ENCODE results near the gene GALNT18.

Gene GALNT18

DNA sequence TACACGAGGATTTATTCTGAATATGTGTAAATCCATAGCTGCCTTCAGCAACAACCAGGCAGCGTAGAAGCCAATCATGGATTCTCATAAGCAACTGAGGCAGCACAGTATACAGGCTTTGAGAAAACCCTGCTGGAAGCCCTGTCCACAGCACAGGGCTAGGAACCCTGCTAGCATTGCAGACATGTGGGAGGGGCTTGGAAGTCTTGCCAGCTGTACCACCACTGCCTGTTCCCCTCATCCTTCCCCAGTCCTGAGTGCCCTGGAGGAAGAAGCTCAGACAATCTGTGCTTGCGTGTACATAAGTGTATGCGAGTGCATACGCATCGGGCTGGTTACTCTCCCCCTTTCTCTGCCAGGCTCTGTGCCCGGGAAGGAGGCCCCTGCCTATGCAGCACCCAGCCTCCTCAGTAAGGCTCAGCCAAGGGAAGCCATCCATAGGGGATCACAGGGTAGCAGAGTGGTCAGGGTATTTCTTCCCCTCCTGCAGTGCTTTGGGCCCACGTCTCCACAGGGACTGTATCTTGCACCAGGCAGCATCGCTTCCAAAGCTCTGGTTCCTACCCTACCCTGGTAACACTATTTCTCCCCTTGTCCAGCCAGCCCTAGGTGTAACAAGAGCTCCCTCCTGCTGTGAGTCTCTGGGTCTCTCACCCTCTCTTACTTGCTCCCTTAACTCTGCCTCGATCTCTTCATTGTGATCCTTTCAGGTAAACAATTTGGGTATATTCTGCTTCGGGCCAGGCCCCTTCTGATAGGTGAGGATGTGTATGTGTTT is 90.5 kb downstream of the GALNT18 start:
- no peak for DNase-seq (ENCODE audit: low read depth)

DNA sequence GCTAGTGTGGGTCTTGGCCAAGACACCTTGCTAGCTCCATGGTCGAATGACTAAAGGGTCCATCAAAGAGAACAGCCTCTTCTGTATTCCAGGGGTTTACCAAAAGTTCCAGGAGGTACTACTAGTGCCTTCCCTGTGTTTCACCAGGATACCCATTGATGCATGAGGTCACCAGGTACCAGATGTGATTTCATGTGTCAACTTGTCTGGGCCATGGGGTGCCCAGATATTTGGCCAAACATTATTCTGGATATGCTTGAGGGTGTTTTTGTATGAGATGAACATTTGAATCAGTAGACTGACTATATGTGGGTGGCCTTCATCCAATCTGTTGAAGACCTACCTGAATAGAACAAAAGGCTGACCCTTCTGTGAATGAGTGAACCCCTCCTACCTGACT is 92.8 kb downstream of the GALNT18 start:
- no peak for DNase-seq (ENCODE audit: low read depth)

- no peak for DNase-seq (ENCODE audit: low read depth)
Observed at GRCh38 chr11:11525283-11525682, 96.5 kb downstream of the GALNT18 start.

DNA sequence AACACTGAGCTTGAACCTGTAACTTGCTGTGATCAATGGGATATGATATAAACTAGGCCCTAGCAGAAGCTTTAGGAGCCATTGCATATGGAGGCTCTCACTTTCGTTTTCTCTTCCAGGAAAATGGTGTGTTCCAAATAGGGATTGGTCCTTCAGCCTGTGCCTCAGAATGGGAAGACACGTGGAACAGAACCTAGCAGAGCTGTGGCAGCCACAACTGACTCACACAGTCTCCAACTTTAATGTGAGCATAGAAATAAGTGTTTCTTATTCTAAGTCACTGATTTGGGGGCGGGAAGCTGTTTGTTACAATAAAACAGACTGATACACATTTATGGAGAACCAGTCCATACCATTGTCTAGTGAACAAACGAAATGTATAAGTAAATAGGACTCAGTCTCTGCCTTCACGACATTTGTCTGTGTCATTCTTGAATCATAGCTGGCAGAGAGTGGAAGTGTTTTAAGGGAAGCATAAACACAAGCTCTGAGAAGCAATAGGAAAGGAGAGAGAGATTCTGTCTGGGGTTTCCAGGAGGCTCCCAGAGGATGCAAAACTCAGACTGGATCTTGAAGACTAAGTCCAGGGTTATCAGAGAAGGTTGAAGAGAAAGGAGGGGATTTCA is 97.3 kb downstream of the GALNT18 start:
- DNase-seq (ENCODE audit: low read depth) = no peak

GRCh38 chr11:11522591-11522990 is 99.2 kb downstream of the GALNT18 start:
- no peak for DNase-seq (ENCODE audit: low read depth)

DNA sequence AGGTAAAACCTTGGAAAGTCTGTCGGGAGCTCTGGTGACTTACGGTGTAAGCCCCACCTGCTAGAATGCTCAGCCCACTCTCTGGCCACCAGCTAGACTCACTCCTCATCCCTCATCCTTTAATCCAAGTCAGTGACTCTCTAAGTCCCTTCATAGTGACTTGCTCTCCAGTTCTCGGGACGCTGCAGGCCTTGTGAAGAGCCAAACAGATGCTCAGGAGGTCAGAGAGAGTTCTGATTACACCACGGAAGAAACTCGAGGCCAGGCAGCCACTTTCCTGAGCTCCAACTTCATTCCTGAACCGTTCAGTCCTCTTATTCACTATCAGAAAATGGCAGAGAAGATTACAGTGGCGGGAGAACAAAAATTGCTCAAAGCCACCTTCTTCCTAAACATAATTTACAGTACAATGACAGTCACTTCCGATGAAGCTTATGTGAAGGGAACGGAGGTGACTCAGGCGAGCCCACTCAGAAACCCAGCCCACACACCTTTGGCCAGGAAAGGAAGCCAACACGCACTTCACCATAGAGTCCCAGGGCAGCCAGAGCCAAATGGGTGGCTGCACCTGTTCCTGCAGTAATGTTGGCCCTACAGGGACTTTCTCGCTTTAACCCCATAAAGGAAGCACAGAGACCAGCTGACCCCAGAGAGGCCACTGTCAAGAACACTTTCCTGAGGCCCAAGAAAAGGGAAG is 100.4 kb downstream of the GALNT18 start:
- no peak for DNase-seq (ENCODE audit: low read depth)

- no peak for DNase-seq (ENCODE audit: low read depth)
Observed at GRCh38 chr11:11520231-11521015, 101.4 kb downstream of the GALNT18 start.

GRCh38 chr11:11519184-11519583 is 102.6 kb downstream of the GALNT18 start:
- DNase-seq (ENCODE audit: low read depth) = no peak

GRCh38 chr11:11514246-11514645 is 107.6 kb downstream of the GALNT18 start:
- DNase-seq (ENCODE audit: low read depth) = no peak

- DNase-seq (ENCODE audit: low read depth) = no peak
Observed at GRCh38 chr11:11513422-11513821, 108.4 kb downstream of the GALNT18 start.

GRCh38 chr11:11512929-11513328 is 108.9 kb downstream of the GALNT18 start:
- DNase-seq (ENCODE audit: low read depth) = no peak

GRCh38 chr11:11512502-11512901 is 109.3 kb downstream of the GALNT18 start:
- no peak for DNase-seq (ENCODE audit: low read depth)

DNA sequence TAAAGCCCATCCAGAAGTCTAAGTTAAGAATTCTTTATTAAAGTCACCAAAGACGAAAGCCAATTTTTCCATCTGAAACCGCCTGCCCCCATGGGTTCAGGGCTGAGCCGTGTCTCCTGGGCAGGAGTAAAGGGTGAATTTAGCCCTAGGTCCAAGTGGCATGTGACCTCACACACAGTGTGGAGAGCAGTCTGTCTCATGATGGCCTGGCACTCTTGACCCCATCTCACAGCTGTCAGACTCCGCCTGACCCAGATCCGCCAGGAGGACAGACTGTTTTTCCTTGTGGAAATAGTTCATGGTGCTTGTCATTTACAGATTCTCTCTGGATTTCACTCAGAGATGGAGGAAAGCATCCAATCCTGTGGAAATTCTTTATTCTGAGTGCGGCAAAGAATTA is 109.7 kb downstream of the GALNT18 start:
- DNase-seq (ENCODE audit: low read depth) = no peak

DNA sequence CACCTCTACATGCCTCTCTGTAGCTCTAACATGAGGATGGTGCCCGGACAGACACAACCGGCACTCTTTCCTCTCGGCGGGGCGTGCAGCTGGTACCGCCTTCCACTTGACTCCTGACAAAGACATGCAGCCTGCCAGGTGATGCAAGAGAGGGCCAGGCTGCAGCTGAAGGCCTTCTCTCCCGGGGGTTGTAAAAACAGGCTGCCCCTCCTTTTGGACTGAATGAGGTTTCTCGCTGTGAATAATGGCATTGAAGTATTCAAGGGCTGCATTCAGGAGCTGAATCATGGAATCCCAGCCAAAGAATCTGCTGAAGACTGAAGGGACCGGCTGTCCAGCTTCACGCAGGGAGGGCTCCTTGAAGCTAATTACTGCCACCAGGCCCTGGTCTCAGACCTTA is 110.9 kb downstream of the GALNT18 start:
- DNase-seq (ENCODE audit: low read depth) = no peak

DNA sequence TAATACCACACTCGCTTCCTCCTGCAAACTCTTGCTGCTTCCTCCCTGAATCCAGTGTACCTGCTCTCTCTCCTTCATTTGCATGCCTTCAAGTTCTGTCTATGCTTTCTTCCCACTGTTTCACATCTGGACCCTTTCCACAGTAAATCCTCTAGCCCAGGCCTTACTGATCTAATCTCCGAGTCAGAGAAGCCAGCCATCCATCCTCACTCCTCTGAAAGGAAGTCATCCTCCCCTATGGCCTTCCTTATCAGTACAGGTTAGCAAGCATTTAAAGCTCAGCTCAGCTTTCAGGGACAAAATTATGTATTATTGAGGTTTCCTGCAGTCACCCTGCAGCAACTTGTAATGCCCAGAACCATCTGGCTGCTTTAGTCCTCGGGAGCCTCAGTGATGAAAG is 116.1 kb downstream of the GALNT18 start:
- no peak for DNase-seq (ENCODE audit: low read depth)

- DNase-seq (ENCODE audit: low read depth) = no peak
Observed at GRCh38 chr11:11505190-11505589, 116.6 kb downstream of the GALNT18 start.

- DNase-seq (ENCODE audit: low read depth) = no peak
Observed at GRCh38 chr11:11504071-11504470, 117.7 kb downstream of the GALNT18 start.

GRCh38 chr11:11502263-11502861 is 119.4 kb downstream of the GALNT18 start:
- DNase-seq (ENCODE audit: low read depth) = no peak

DNA sequence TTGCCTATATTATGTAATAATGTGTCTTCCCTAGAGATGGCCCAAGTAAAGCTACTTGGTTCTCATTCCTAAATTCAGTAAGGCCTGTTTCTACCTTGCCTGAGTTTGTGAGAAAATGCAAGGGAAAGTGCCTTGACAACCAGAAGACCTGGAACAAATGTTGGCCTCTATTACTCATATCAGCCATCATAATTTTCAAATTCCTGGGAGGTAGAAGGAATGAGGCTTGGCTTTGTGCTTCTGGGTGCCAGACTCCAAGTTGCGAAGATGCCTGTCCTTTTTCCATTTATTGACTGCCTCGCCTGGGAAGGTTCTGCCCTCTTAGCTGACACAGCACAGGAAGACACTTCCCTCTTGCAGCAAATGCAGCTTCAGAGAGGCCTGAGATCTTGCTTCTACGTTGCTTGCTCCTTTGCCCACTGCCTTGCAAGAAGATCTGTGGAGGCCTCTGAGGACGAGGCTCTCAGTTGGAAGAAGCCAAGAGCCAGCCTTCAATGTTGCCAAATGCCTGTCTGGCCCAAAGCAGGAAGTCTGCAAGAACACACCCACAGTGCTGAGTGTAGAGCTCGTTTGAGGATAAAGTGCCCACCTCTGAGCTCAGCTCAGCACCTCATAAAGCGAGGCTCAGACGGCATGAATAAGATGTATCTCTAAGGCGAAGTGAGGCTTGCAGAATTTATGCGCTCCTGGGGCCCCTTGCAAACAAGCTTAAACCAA is 120.1 kb downstream of the GALNT18 start:
- DNase-seq (ENCODE audit: low read depth) = no peak

DNA sequence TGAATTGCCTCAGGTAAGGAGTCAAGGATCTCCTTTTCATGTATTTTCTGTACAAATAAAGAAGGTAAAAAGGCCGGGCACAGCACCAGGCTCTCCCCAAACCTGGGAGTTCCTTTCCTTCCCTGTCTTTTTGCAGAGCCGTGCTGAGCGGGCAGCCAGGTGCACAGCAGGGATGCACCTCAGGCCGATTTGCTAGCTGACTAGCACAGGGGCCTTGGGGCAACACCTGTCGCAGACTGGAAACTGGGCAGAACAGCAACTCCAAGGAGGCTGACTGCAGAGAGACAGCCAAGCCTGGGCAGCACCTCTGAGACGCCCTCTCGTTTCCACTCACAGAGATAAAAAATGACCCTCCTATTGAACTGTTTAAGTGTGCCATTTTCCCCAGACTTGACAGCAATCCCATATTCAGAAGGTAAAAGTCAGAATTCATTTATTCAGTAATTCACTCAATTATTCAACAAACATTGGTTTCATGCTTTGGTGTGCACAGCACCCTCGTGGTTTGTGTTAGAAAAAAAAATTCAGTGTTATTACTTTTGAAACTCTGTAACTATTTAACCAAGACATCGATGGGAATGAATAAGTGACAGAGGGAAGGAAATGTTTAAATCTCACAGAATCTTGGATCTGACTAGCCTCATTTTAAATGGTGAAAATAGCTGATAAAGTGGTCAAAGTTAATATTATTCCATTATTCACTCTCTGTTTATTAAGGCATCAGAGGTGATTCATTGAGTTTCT is 120.9 kb downstream of the GALNT18 start:
- no peak for DNase-seq (ENCODE audit: low read depth)

GRCh38 chr11:11499300-11499699 is 122.5 kb downstream of the GALNT18 start:
- DNase-seq (ENCODE audit: low read depth) = no peak

Measured in activated T-helper 1 cell treated with Interleukin-2 at 50 U/mL for 16 hours (primary cell).